Panc1 (cell line): Measurements from ENCODE around the gene ALKBH3.
A peak's percentile ranks its signal among the peaks of the same experiment; 100 is the strongest.

ENCODE experiments used
- POLR2AphosphoS5 ChIP-seq: IDR thresholded peaks from 2 replicates; pipeline ENCODE4 v1.6.1; 2012; ENCODE audit warnings: mild to moderate bottlenecking, low read depth, low read length, moderate library complexity
- TF ChIP-seq, protein P1 (sequence below): fragments of 450-650 bp; IDR thresholded peaks from 2 replicates; pipeline ENCODE4 v1.5.1; 2017; ENCODE audit warnings: mild to moderate bottlenecking

DNA sequence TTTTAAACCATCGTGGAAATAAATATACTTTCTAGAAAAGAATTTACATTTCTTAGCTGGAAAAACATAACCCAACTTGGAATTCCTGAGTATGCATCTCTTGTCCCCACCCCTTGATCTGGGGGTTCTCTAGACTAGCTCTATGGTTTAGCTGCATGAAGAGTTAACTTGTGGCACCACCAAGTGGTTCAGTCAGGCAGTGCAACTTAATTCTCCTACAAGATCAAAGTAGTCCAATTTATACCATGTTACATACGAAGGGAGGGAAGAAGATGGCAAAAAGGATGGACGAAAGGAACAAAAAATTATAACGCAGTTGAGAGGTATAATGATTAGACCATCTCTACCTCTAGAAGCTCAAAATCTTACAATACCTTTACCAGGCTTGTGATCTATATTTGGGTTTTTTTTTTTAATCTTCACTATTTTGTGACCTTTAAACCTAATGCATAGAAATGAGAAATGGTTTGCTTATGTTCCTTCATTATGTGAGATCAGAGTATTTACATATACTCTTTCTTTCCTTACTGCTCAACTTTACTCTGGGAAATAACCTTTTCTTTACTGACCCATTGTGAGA is 28.5 kb upstream of the ALKBH3 start:
- TF ChIP-seq, protein P1, sequence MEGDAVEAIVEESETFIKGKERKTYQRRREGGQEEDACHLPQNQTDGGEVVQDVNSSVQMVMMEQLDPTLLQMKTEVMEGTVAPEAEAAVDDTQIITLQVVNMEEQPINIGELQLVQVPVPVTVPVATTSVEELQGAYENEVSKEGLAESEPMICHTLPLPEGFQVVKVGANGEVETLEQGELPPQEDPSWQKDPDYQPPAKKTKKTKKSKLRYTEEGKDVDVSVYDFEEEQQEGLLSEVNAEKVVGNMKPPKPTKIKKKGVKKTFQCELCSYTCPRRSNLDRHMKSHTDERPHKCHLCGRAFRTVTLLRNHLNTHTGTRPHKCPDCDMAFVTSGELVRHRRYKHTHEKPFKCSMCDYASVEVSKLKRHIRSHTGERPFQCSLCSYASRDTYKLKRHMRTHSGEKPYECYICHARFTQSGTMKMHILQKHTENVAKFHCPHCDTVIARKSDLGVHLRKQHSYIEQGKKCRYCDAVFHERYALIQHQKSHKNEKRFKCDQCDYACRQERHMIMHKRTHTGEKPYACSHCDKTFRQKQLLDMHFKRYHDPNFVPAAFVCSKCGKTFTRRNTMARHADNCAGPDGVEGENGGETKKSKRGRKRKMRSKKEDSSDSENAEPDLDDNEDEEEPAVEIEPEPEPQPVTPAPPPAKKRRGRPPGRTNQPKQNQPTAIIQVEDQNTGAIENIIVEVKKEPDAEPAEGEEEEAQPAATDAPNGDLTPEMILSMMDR = peak; percentile 81
- TF ChIP-seq POLR2AphosphoS5 = no peak
